Measurements from ENCODE around the gene CTXND1. TPM values are rescaled to one million over a fixed set of nuclear protein-coding genes. Genes with fewer than 3 reads are reported as not detected.

CTXND1 gene
- total RNA-seq, 1 experiment from 2014 or later, result not detected

GRCh38 chr15:80242132-80242769 is 9.8 kb downstream of the CTXND1 start:
- no peak overlapping the region for H3K27ac ChIP-seq (ENCODE audit: insufficient read length, low read depth, low read length)
- H3K14ac ChIP-seq (ENCODE audit: insufficient read depth, low read length), result no peak overlapping the region
- H3K9me3 ChIP-seq (ENCODE audit: control insufficient read depth, low read depth, low read length), result no peaks in the 10 kb centered on the region
- H3K4me3 Mint-ChIP-seq, result no peak overlapping the region
- H4K5ac ChIP-seq (ENCODE audit: insufficient read length, low read depth, low read length), result no peak overlapping the region
- H2BK120ac ChIP-seq (ENCODE audit: low read depth, low read length, poor library complexity, severe bottlenecking), result no peak overlapping the region
- H3K27ac Mint-ChIP-seq, result no peak overlapping the region
- H3K9me3 Mint-ChIP-seq, result no peaks in the 10 kb centered on the region
- H3K18ac ChIP-seq (ENCODE audit: insufficient read length, low read depth, low read length), result no peak overlapping the region
- no peaks in the 10 kb centered on the region for H3K79me1 ChIP-seq (ENCODE audit: insufficient read depth, low read depth, low read length, poor library complexity, severe bottlenecking)
- no peak overlapping the region for H2BK12ac ChIP-seq (ENCODE audit: insufficient read length, low read depth, low read length)
- peaks cover 23% of the 10 kb centered on the region for H3K27me3 Mint-ChIP-seq (ENCODE audit: low read depth)
- no peak overlapping the region for H2AK5ac ChIP-seq (ENCODE audit: insufficient read length, low read length)
- H4K8ac ChIP-seq (replicated peaks; ENCODE audit: insufficient read length, low read depth, low read length), result no peak overlapping the region
- no peak overlapping the region for H3K4ac ChIP-seq (ENCODE audit: low read depth, low read length)
- no peak overlapping the region for H3K56ac ChIP-seq (ENCODE audit: insufficient read length, low read depth, low read length)
- no peak overlapping the region for H2BK20ac ChIP-seq (ENCODE audit: low read depth, low read length, poor library complexity, severe bottlenecking)
- H3T11ph ChIP-seq (ENCODE audit: low read length), result no peak overlapping the region
- H4K91ac ChIP-seq (ENCODE audit: insufficient read length, low read depth, low read length), result no peak overlapping the region
- H3K23me2 ChIP-seq (ENCODE audit: insufficient read length, low read depth, low read length, poor library complexity, severe bottlenecking), result no peaks in the 10 kb centered on the region
- H3K4me1 Mint-ChIP-seq, result peaks cover 15 to 16% of the 10 kb centered on the region in 2 experiments
- DNase-seq, result peak; percentile 84
- no peaks in the 10 kb centered on the region for H3K79me2 ChIP-seq (ENCODE audit: insufficient read depth, low read length)
- peak; percentile 90 for TF ChIP-seq CTCF (conservative IDR thresholded peaks at IDR 0.05)
- H2AFZ ChIP-seq (ENCODE audit: low read length), result no peak overlapping the region
- no peaks in the 10 kb centered on the region for H4K20me1 ChIP-seq (ENCODE audit: control insufficient read depth, insufficient read depth, insufficient read length)
- no peak overlapping the region for H2BK5ac ChIP-seq (ENCODE audit: insufficient read length, low read length)
- WGBS (ENCODE audit: extremely low coverage, insufficient read length, low lambda C conversion rate), result no CpG with 5 or more reads among the region's 11 CpGs
- H3K27me3 ChIP-seq (ENCODE audit: insufficient read depth, low read length), result no peaks in the 10 kb centered on the region
- no peak overlapping the region for H2BK15ac ChIP-seq (ENCODE audit: low read depth, low read length)
- H3K9ac ChIP-seq (ENCODE audit: extremely low read depth, insufficient read length, low read length), result no peak overlapping the region
- H3K4me2 ChIP-seq (ENCODE audit: insufficient read depth, insufficient read length, low read length), result no peak overlapping the region
- H3K4me1 ChIP-seq (ENCODE audit: insufficient read depth, low read length), result no peaks in the 10 kb centered on the region
- H3K36me3 Mint-ChIP-seq (ENCODE audit: insufficient read depth in 1 of 3, low read depth in 3 of 3), result no peaks in the 10 kb centered on the region
- no peak overlapping the region for H3K23ac ChIP-seq (ENCODE audit: insufficient read length, low read depth, low read length)
